ENCODE data around the gene ONECUT3.

The ONECUT3 gene

DNA sequence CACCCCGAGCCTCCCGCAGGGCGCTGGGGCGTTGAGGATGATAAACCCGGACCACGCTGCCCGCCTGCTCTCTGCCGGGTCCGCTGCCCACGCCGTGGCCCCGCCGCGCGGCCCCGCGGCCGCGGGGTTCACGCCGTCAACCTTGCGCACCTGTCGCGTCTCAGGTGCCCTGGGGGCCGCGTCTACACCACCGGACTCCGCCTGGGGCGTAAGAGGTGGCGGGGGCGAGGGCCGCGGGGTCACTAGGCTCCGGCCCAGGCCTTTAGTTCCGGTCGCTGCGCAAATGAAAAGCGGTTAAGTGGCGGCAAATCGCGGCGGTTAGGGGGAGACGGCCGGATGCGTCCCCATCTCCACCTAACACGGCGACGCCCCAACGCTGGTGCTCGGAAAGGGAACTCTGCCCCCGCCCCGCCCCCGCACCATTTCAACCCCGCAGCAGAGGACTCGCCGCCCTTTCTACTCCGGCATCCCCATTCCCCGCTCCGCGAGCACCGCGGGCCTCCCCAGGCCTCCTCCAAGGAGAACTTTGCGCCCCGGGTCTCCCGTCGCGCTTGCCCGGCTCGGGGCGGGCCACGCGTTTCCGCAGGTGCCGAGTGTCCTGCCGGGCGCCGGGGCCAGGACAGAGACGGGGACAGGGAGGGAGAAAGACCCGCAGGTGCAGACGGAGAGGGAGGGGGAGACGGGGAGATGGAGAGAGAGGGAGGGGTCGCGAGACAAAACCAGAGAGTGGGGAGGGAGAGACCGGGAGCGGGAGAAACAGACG is 4.3 kb downstream of the ONECUT3 start (continued):
- TF ChIP-seq ZNF354C (tag by site-specific recombination; IDR thresholded peaks at IDR 0.05; ENCODE audit: borderline replicate concordance, low read depth) (no peak), ZNF624 (tag by site-specific recombination; IDR thresholded peaks at IDR 0.05) (no peak), ZNF549 (tag by site-specific recombination; IDR thresholded peaks at IDR 0.05) (no peak), ZNF777 (tag by site-specific recombination; IDR thresholded peaks at IDR 0.05; ENCODE audit: borderline replicate concordance) (peak; percentile 51; the same call in 1 of the 2 replicates), ZNF175 (tag by site-specific recombination; IDR thresholded peaks at IDR 0.05) (no peak), ZFHX2 (tag by site-specific recombination; conservative IDR thresholded peaks at IDR 0.05) (peak; percentile 84), ZNF521 (tag by site-specific recombination; IDR thresholded peaks at IDR 0.05) (no peak), ZFP69B (tag by site-specific recombination; IDR thresholded peaks at IDR 0.05) (no peak)
- TF ChIP-seq, protein P1, sequence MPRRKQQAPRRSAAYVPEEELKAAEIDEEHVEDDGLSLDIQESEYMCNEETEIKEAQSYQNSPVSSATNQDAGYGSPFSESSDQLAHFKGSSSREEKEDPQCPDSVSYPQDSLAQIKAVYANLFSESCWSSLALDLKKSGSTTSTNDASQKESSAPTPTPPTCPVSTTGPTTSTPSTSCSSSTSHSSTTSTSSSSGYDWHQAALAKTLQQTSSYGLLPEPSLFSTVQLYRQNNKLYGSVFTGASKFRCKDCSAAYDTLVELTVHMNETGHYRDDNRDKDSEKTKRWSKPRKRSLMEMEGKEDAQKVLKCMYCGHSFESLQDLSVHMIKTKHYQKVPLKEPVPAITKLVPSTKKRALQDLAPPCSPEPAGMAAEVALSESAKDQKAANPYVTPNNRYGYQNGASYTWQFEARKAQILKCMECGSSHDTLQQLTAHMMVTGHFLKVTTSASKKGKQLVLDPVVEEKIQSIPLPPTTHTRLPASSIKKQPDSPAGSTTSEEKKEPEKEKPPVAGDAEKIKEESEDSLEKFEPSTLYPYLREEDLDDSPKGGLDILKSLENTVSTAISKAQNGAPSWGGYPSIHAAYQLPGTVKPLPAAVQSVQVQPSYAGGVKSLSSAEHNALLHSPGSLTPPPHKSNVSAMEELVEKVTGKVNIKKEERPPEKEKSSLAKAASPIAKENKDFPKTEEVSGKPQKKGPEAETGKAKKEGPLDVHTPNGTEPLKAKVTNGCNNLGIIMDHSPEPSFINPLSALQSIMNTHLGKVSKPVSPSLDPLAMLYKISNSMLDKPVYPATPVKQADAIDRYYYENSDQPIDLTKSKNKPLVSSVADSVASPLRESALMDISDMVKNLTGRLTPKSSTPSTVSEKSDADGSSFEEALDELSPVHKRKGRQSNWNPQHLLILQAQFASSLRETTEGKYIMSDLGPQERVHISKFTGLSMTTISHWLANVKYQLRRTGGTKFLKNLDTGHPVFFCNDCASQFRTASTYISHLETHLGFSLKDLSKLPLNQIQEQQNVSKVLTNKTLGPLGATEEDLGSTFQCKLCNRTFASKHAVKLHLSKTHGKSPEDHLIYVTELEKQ (tag by site-specific recombination; IDR thresholded peaks at IDR 0.05; ENCODE audit: borderline replicate concordance) = no peak
- TF ChIP-seq, protein P2, sequence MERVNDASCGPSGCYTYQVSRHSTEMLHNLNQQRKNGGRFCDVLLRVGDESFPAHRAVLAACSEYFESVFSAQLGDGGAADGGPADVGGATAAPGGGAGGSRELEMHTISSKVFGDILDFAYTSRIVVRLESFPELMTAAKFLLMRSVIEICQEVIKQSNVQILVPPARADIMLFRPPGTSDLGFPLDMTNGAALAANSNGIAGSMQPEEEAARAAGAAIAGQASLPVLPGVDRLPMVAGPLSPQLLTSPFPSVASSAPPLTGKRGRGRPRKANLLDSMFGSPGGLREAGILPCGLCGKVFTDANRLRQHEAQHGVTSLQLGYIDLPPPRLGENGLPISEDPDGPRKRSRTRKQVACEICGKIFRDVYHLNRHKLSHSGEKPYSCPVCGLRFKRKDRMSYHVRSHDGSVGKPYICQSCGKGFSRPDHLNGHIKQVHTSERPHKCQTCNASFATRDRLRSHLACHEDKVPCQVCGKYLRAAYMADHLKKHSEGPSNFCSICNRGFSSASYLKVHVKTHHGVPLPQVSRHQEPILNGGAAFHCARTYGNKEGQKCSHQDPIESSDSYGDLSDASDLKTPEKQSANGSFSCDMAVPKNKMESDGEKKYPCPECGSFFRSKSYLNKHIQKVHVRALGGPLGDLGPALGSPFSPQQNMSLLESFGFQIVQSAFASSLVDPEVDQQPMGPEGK (tag by site-specific recombination; IDR thresholded peaks at IDR 0.05) = peak; percentile 68

GRCh38 chr19:1758231-1758577 is 4.9 kb downstream of the ONECUT3 start:
- Histone ChIP-seq H3K4me1 (ENCODE audit: control insufficient read depth, insufficient read depth, low read length) (no peaks in the 10 kb centered on the region; the same call in 1 of the 2 replicates), H3K4me3 (ENCODE audit: low read depth, low read length) (no peak overlapping the region), H3K36me3 (ENCODE audit: control insufficient read depth in 2 of 2, insufficient read depth in 1 of 2, low read length in 2 of 2) (no peaks in the 10 kb centered on the region), H3K27ac (ENCODE audit: extremely low read depth, low read depth, low read length) (no peak overlapping the region), H3K9me3 (ENCODE audit: control insufficient read depth, insufficient read depth, low read depth, low read length) (no peaks in the 10 kb centered on the region)
- CTCF ChIA-PET = interaction anchor here (1.1 kb wide), 1 partner anchor 9 kb away, joined by 5 read pairs; no protein-coding TSS in a partner anchor
- POLR2A ChIA-PET = no interaction called here
- TF ChIP-seq, protein P2 (tag by site-specific recombination; IDR thresholded peaks at IDR 0.05) = peak; percentile 12; the same call in 1 of the 2 replicates
- 0 out of 2 replicates have a peak, but pooled peaks have one; percentile 5 for TF ChIP-seq ZNF335 (tag by site-specific recombination; conservative IDR thresholded peaks at IDR 0.05)
- 0 out of 2 replicates have a peak, but pooled peaks have one; percentile 5 for TF ChIP-seq ZIC2 (tag by site-specific recombination; IDR thresholded peaks at IDR 0.05)
- TF ChIP-seq KLF8 (tag by site-specific recombination; IDR thresholded peaks at IDR 0.05) = no peak
- no peak for TF ChIP-seq ZNF140 (tag by site-specific recombination; IDR thresholded peaks at IDR 0.05)
- TF ChIP-seq SCRT2 (tag by site-specific recombination; IDR thresholded peaks at IDR 0.05) = no peak
- TF ChIP-seq ELK4 (IDR thresholded peaks at IDR 0.05; ENCODE audit: borderline replicate concordance, low read depth, low read length) = no peak
- TF ChIP-seq ZNF366 (tag by site-specific recombination; conservative IDR thresholded peaks at IDR 0.05) = 0 out of 2 replicates have a peak, but pooled peaks have one; percentile 42

Data from HEK293 (cell line).